Right atrium auricular region (tissue), 2 donors: ENCODE measurements around the gene NXPH4. TPM values are rescaled to one million over a fixed set of nuclear protein-coding genes. Genes with fewer than 3 reads are reported as not detected.

ENCODE experiments used
- DNase-seq: peaks from one replicate; pipeline ENCODE4 v3.0.0-alpha.2; 2019; ENCODE audit warnings: low spot score
- H3K27ac ChIP-seq, 2 donors: fragments of 200-600 bp; sonication (generic); 1 replicate in 1 of 2; 2 replicates in 1 of 2; pipeline ENCODE4 v1.5.1; 2016 to 2019
- H3K27me3 ChIP-seq, 2 donors: fragments of 200-600 bp; sonication (generic); one replicate each; pipeline versions ENCODE4 v1.5.1 to v1.6.0; 2017 to 2019
- H3K36me3 ChIP-seq: fragments of 200-600 bp; sonication (generic); one replicate; pipeline ENCODE4 v1.5.1; 2016
- H3K4me1 ChIP-seq, 2 donors: fragments of 200-600 bp; sonication (generic); one replicate each; pipeline versions ENCODE4 v1.5.1 to v1.6.0; 2017 to 2019
- H3K4me3 ChIP-seq, 2 donors: fragments of 200-600 bp; sonication (generic); 1 replicate in 1 of 2; 2 replicates in 1 of 2; pipeline ENCODE4 v1.5.1; 2017 to 2019; ENCODE audit warnings: mild to moderate bottlenecking in 1 of 2, moderate library complexity in 1 of 2
- H3K9me3 ChIP-seq, 2 donors: fragments of 200-600 bp; sonication (generic); one replicate each; pipeline ENCODE4 v1.5.1; 2019
- CTCF ChIP-seq, 2 donors: fragments of 200-600 bp; sonication (generic); IDR thresholded peaks; one replicate each; pipeline ENCODE4 v1.5.1; 2019; ENCODE audit warnings: antibody characterized with exemption in 2 of 2
- total RNA-seq, 2 donors: library from RNA; depleted of rRNA; stranded (reverse); fragments of >200 nt; gene quantifications; one replicate each; pipeline ENCODE4 v1.1.0, GENCODE V29; 2016

Gene NXPH4
- total RNA-seq, 2 donors from 2014 or later: 0.28 to 1.1 TPM

DNA sequence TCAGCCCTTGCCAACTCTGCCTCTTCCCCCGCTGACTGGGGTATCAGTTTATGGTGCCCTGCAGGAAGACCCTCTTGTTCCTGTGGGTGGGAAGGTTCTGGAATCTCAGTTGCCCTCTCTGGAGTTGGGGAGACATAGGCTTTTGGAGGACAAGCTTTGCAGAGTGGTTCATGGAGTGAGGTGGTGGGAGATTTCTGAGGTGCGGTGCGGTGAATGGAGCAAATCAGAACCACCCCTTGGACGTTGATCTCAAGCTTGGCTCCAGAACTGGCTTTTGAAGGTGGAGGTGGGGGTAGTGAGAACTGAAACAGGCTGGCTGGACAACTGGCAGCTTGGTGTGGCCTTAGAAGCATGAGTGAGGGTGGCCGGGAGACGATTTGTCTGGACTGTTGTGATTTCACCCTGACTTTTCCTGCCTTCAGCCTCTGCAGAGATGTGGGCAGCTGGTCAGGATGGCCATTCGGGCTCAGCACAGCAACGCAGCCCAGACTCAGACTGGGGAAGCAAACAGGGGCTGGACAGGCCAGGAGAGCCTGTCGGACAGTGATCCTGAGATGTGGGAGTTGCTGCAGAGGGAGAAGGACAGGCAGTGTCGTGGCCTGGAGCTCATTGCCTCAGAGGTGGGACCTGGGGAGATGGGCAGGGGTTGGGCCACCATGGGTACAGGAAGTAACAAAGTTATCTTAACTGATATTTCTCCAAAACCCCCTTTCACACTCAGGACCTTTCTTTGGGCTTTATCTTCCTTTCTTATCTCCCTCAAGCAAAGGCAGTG is 14.0 kb downstream of the NXPH4 start:
- DNase-seq: no peak
- Histone ChIP-seq H3K4me3 (peak overlapping the region; percentile 65 to 67), H3K9me3 (no peaks in the 10 kb centered on the region), H3K4me1 (peaks cover 0 to 43% of the 10 kb centered on the region in 2 donors), H3K36me3 (peaks cover 29% of the 10 kb centered on the region), H3K27ac (peak overlapping the region; percentile 75 to 82), H3K27me3 (peaks cover 7 to 14% of the 10 kb centered on the region in 2 donors)
- no peak for TF ChIP-seq CTCF (IDR thresholded peaks at IDR 0.05)

- H3K27me3 ChIP-seq: peaks cover 6 to 10% of the 10 kb centered on the region in 2 donors
- no peaks in the 10 kb centered on the region for H3K9me3 ChIP-seq
- DNase-seq: no peak
- H3K36me3 ChIP-seq: peaks cover 29% of the 10 kb centered on the region
- no peak overlapping the region for H3K27ac ChIP-seq
- H3K4me1 ChIP-seq: peaks cover 0 to 45% of the 10 kb centered on the region in 2 donors
- H3K4me3 ChIP-seq: no peak overlapping the region
- TF ChIP-seq CTCF (IDR thresholded peaks at IDR 0.05): no peak
These were observed 14.9 kb downstream of the NXPH4 start for GRCh38 chr12:57231276-57232021.

- Histone ChIP-seq H3K4me1 (peaks cover 0 to 41% of the 10 kb centered on the region in 2 donors), H3K27me3 (peaks cover 0 to 15% of the 10 kb centered on the region in 2 donors), H3K9me3 (no peaks in the 10 kb centered on the region), H3K4me3 (no peak overlapping the region), H3K36me3 (peaks cover 29% of the 10 kb centered on the region), H3K27ac (no peak overlapping the region)
- DNase-seq: no peak
- TF ChIP-seq CTCF (IDR thresholded peaks at IDR 0.05): no peak
These were observed 15.7 kb downstream of the NXPH4 start for GRCh38 chr12:57232156-57232756.

DNA sequence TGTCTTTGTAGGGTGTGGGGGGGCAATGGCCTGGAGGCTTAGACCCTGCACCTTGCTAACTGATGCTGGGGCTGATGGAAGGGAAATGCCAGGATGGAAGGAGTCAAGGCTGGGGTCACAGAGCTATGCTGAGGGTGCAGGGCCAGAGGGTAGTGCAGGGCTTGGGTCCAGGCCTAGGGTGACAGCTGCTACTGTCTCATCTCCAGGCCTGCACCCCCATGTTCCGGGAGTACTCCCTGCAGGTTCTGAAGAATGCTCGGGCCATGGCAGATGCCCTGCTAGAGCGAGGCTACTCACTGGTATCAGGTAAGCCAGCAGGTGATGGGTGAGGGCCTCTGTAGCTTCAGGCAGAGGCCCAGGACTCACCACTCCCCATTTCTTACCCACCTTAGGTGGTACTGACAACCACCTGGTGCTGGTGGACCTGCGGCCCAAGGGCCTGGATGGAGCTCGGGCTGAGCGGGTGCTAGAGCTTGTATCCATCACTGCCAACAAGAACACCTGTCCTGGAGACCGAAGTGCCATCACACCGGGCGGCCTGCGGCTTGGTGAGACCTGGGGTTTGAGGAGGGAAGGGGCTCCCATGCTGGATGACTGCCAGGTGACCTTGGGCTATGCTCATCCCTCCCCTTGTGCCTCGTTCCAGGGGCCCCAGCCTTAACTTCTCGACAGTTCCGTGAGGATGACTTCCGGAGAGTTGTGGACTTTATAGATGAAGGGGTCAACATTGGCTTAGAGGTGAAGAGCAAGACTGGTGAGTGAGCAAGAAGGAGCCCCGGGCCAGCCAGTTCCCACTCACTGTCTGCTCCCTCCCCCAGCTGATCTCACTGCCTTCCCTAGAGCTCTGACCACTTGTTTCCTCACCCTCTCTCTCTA is 17.0 kb downstream of the NXPH4 start:
- Histone ChIP-seq H3K9me3 (no peaks in the 10 kb centered on the region), H3K27me3 (peaks cover 0 to 12% of the 10 kb centered on the region in 2 donors), H3K4me1 (peaks cover 0 to 52% of the 10 kb centered on the region in 2 donors), H3K36me3 (peaks cover 29% of the 10 kb centered on the region), H3K4me3 (no peak overlapping the region), H3K27ac (peak overlapping the region; percentile 41 to 71)
- DNase-seq: no peak
- TF ChIP-seq CTCF (IDR thresholded peaks at IDR 0.05): no peak

- no peak overlapping the region for H3K4me3 ChIP-seq
- H3K9me3 ChIP-seq: no peaks in the 10 kb centered on the region
- TF ChIP-seq CTCF (IDR thresholded peaks at IDR 0.05): no peak
- H3K36me3 ChIP-seq: peaks cover 29% of the 10 kb centered on the region
- peaks cover 0 to 12% of the 10 kb centered on the region in 2 donors for H3K27me3 ChIP-seq
- H3K4me1 ChIP-seq: peaks cover 0 to 54% of the 10 kb centered on the region in 2 donors
- no peak for DNase-seq
- H3K27ac ChIP-seq: peak overlapping the region; percentile 41 to 71
These were observed 17.6 kb downstream of the NXPH4 start for GRCh38 chr12:57234233-57234570.
